KOPT-K1 (cell line): ENCODE data around the gene IDH3B.

Experiments
- H3K27ac ChIP-seq: fragments of 200-600 bp; sonication (generic); 2 replicates; pipeline ENCODE4 v1.5.1; 2016; ENCODE audit warnings: antibody characterized with exemption, mild to moderate bottlenecking, low read depth, low read length; ENCODE audit not compliant: poor library complexity, severe bottlenecking
- H3K36me3 ChIP-seq: fragments of 200-600 bp; sonication (generic); 2 replicates; pipeline ENCODE4 v1.5.1; 2017; ENCODE audit warnings: antibody characterized with exemption, mild to moderate bottlenecking, low read length, moderate library complexity; ENCODE audit not compliant: insufficient read depth
- H3K9me3 ChIP-seq: fragments of 200-600 bp; sonication (generic); 2 replicates; pipeline ENCODE4 v1.5.1; 2017; ENCODE audit warnings: antibody characterized with exemption, low read length, mild to moderate bottlenecking; ENCODE audit not compliant: insufficient read depth, poor library complexity, severe bottlenecking

Gene IDH3B

DNA sequence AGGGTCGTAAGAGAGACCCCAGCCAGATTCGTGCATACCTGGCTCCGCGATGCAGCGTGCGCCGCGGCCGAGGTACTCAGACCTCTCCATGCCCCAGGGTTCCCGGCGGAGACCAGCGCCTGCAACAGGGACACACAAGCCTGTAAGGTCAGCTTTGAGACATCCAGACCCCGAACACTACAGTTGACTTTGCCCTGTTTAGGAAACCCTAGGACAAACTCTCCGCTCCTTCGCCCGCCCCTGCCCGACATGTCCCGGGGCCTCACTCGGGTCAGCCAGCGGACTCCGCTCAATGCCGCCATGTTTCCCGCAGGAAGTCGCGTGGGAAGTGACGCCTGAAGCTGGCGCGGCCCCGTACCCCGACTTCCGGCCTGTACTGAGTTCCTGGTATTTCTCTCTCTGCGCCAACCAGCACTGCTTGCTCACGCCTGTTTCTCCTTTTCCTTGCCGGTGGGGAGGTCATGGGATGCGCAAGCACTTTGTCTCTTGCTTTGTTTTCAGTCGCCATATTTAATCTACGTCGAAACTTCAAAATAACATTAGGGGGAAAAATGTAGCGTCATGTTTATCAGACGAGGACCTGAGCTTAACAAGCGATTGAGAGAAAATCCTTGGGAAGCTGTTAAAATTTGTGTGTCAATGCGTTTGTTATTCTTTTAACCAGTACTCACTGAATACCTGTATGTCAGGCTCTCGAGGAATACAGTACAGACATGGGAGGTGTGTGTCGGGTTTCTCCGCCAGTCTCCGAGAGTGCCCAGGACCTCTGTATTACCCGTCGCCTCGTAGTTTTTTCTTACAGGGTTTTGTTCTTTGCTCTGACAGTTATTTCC lies at the start of gene IDH3B:
Gene IDH3B, minus strand, starts transcription at position 330 of the 833 bp plus-strand sequence. Its CDS starts 28 bp downstream, at position 302.
- H3K9me3 ChIP-seq, result no peaks in the 10 kb centered on the region
- H3K27ac ChIP-seq, result peak within 1 kb of the TSS; percentile 62
- H3K36me3 ChIP-seq, result peaks cover 39% of the 10 kb centered on the region

DNA sequence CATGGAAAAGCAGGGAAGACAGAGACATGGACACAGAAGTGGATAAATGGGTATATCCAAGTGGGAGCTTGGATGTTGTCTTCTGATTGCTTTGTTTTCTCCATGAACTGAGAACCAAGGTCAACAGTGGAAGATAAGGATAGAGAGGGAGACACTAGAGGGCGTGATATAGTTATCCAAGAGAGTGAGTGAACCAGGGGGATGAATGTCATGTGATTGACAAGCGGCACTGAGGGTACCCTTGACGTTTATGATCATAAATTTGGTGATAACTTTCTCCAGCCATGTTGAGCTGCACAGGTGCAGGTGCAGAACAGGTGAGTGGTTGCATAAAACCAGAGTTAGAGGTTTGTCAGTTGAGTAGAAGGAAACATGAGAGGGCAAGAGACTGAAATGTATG lies 49.3 kb upstream of the IDH3B start:
- H3K9me3 ChIP-seq, result peaks cover 18% of the 10 kb centered on the region
- no peak overlapping the region for H3K27ac ChIP-seq
- H3K36me3 ChIP-seq, result no peaks in the 10 kb centered on the region

DNA sequence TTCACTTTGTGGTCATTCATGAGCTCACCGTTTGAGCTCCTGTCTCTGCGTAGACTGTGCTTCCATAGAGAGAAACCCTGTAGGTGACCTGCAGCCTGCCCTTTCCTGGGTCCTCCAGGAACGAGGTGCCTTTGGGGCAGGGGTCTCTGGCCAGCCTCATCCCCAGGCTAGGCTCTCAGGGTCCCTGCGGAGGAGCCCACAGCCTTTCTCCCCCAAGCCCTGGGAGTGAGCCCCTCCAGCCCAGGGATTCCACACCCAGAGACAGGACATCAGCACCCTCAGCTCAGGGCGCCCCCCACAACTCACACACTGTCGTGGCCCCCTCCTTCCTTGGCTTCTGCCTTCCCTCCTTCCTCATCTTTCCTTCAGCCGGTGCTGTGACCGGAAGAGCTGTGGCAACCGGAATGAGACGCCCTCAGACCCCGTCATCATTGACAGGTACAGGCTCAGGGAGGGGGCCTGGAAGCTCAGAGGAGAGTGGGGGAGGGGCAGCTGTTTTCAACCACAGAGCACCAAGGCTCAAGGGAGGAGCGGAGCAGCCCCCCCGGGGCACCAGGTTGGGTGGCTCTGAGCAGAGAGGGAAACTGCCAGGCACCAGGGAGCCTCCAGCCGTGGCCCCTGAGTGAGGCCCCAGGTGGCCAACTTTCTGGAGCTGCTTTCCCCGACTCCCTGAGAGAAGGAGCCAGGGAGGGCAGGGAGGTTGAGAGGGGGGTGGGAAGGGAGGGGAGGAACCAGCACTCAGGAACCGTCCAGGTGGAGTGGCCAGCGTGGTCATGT lies 45.4 kb upstream of the IDH3B start:
- H3K9me3 ChIP-seq, result no peaks in the 10 kb centered on the region
- no peaks in the 10 kb centered on the region for H3K36me3 ChIP-seq
- H3K27ac ChIP-seq, result no peak overlapping the region

DNA sequence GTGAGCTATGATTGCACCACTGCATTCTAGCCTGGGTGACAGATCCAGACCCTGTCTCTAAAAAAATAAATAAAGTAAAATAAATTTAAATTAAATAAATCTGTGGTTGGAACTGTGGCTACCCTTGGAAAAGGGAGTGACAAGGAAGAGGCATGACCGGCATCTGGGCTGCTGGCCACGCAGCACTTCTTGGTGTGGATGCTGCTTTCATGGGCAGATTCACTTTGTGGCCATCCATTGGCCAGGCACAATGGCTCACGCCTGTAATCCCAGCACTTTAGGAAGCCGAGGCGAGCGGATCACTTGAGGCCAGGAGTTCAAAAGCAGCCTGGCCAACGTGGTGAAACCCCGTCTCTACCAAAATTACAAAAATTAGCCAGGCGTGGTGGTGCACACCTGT lies 44.6 kb upstream of the IDH3B start:
- H3K36me3 ChIP-seq, result no peaks in the 10 kb centered on the region
- no peak overlapping the region for H3K27ac ChIP-seq
- no peaks in the 10 kb centered on the region for H3K9me3 ChIP-seq

DNA sequence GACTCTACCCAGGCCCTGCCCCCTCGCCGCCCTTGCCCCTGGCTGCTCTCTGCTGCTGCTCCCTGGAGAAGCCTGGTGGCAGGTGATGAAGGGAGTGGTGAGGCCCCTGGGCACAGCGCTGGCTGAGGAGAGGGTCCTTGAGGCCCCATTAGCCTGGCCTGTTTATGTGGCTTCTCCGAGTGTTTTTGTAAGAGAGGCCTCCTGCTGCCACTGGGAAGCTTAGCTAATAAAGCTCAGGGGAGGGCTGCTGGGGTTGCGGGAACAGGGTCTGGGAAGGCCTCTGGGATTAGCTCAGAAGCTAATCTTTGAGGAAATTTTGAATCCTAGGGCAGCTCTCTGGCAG lies 44.0 kb upstream of the IDH3B start:
- H3K27ac ChIP-seq, result no peak overlapping the region
- H3K9me3 ChIP-seq, result no peaks in the 10 kb centered on the region
- H3K36me3 ChIP-seq, result no peaks in the 10 kb centered on the region

DNA sequence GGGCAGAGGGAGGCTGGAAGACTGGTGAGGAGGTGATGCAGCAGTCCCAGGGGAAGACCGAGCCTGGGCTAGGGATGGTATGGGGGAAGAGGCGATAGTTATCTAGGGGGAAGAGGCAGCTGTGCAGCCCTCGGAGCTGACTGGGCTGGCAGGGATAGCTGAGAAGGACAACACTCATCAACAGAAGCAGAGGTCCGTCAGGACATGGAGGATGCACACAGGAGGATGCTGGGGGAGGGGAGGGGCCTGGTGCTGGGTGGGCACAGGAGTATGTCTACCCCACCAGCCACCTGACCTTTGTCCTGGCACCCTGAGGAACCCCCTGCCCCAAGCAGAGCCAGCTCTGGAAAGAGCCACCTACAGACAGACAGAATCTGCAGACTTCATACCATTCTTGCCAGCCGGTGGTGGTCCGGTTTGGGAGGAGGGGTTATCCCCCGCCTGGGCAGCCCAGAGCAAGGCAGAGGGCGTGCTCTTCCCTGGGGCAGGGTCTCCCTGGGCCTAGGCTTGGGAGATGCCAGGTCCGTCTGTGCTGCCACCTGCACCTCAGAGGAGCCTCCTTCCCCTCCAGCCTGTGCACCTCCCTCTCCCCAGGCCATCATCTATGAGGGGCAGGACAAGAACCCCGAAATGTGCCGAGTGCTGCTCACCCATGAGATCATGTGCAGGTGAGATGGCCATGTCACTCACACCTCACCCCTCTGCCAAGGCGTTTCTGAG lies 43.5 kb upstream of the IDH3B start:
- H3K36me3 ChIP-seq, result no peaks in the 10 kb centered on the region
- no peak overlapping the region for H3K27ac ChIP-seq
- H3K9me3 ChIP-seq, result no peaks in the 10 kb centered on the region

DNA sequence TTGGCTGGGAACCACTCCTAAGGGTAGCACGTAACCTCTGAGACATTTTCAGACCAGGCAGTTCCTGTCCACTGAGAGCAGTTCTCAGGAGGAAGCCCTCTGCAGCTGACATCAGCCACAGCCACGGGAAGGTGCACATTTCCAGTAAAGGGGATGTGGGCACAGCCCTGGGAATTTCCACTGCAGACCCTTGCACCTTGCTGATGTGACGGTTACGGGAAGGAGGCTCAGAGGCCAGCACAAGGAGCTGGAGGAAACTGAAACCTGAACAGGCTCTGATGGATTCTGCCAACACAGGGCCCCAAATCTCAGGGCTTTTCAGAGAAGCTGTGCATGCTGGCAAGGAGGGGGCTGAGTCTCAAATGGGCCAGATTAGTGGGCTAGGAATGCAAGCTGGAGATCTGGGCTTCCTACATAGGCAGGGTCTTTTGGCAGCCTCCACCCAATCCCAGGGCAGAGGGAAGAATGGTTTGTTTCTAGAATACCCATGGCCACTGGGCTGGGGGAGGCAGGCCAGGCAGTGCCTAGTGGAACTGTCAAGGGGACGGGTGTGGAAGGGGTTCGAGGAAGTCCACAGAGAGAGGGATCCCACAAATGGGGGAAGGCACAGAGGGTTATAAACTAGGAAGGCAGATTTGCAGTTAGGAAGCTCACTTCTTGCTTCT lies 42.8 kb upstream of the IDH3B start:
- Histone ChIP-seq H3K9me3 (no peaks in the 10 kb centered on the region), H3K27ac (no peak overlapping the region), H3K36me3 (no peaks in the 10 kb centered on the region)

DNA sequence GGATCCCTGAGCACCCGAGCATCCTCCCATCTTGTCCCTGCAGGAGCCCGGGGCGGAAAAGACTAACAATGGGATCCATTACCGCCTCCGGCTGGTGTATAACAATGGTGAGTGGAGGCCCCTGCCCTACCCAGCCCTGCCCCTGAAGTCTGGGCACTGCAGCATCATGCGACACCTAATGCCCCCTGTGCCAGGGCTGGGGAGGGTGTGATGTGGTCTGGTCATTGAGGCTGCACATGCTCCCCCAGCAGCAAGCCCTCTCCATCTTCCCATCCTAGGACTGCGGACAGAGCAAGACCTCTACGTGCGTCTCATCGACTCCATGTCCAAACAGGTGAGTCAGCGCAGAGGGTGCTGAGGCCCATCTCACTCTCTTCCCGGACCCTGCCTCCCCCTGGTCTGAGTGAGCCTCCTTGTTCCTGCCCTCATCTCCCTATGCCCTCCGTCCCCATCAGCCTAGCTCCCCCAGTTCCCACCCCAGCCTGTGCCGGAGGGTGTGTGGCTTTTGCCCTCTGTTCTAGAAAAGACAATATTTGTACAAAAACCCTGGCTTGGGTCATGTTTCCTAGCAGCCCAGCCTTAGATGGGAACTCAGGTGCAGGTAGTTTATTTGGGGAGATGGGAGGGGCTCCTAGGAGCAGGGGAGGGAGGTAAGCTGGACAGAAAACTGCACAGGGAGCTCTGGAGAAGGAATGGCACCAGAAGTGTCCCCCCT lies 42.1 kb upstream of the IDH3B start:
- Histone ChIP-seq H3K36me3 (no peaks in the 10 kb centered on the region), H3K9me3 (no peaks in the 10 kb centered on the region), H3K27ac (no peak overlapping the region)

DNA sequence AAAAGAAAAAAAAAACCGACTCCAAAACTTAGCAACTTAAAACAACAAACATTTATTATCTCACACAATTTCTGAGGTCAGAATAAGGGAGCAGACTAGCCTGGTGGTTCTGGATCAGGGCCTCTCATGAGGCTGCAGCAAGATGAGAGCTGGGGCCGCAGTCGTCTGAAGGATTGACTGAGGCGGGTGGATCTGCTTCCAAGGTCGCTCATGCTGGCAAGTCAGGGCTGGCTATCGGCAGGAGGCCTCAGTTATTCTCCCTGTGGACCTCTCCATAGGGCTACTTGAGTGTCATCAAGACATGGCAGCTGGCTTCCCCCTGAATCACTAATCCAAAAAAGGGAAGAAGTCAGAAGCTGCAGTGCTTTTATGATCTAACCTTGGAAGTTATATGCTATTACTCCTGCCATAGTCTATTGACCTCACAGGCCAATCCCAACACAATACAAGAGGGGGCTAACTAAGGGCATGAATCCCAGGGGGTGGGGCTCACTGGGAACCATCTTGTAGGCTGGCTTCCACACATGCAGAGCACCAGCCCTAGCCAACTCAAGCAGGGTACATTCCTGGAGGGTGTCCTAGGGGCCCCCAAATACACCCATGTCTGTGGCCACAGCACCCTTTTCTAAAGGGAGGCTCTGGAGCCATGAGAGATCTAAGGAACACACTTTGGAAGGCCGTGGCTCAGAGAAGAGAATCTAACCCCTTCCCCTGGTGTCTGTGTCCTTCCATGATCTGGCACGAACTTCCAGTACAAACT lies 39.9 kb upstream of the IDH3B start:
- Histone ChIP-seq H3K27ac (no peak overlapping the region), H3K36me3 (no peaks in the 10 kb centered on the region), H3K9me3 (no peaks in the 10 kb centered on the region)

DNA sequence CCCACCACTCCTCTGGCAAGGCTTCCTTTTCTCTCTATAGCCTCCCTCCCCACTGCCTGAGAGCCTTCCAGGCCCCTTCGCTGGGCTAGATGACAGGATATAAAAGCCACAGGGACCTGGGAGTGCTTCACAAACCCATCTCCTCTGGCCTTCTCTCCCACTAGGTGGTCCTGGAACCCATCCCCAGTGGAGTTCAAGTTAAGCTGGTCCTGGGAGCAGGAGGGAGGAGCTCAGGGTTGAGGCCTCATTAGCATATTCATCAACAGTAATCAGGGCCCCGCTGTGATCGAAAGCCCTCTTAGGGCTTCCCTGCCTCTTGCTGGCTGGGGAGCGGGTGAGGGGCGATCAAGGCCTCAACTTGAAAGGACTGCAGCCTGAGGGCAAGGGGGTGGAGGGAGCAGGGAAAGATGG lies 37.7 kb upstream of the IDH3B start:
- H3K36me3 ChIP-seq, result no peaks in the 10 kb centered on the region
- H3K9me3 ChIP-seq, result no peaks in the 10 kb centered on the region
- no peak overlapping the region for H3K27ac ChIP-seq

DNA sequence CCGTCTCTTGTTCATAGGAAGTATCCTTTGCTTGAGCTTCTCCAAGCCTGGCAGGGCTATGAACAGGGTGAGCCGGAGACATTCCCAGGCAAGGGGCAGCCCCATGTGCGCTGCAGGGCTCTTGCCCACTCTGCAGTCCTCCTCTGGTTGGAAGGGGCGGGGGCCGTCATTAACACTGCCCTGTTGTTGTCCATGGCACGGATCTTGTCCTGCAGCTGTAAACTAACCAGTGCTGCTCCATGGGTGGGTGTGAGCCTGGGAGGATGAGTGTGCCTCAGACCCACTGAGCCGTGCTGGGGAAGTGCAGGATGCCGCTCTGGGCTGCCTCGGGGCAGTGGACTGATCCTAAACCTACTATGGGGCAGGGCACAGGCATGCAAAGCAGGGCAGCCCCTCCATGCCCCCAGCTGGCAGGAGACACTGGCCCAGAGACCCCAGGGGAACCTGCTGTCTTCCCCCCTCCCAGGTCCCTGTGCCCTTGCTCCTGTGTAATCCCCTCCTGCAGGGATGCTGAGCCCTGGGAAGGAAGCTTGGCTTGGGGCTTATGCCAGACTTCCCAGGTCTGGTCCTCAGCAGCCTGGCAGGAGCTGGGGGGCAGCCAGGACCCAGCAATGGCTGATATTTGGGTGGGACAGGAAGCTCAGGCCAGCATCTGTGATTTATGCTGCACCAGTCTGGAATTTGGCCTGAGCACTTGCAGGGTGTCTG lies 37.1 kb upstream of the IDH3B start:
- H3K9me3 ChIP-seq, result no peaks in the 10 kb centered on the region
- H3K27ac ChIP-seq, result no peak overlapping the region
- no peaks in the 10 kb centered on the region for H3K36me3 ChIP-seq

DNA sequence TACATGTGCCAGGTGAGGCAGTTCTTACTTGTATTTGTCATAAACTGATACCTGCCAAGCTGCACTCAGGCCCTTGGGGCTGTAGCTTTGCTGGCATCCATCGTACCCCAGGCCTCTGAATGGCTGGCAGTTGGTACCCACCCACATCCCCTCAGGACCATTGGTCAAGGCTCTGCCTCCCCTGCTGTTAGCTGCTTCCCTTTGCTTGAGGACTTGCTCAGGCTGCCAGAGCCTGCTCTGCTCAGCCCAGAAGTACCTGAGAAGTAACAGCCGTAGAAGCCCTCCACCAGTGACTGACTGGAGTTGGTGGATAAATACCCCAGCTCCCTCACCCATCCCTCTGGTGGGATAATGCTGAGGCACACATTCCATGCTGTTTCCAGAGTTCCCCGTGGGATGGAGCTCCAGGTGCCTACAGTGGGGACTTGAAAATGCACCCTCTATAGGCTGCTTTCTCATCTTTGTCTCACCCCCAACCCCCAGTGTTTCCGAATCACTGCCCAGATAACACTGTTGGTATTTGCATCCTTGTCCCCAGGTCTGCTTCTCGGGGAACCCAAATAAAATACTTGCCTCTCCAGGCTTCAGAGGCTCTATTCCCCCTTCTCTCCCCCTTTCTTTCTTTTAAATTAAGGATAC lies 35.9 kb upstream of the IDH3B start:
- Histone ChIP-seq H3K36me3 (no peaks in the 10 kb centered on the region), H3K9me3 (no peaks in the 10 kb centered on the region), H3K27ac (no peak overlapping the region)

DNA sequence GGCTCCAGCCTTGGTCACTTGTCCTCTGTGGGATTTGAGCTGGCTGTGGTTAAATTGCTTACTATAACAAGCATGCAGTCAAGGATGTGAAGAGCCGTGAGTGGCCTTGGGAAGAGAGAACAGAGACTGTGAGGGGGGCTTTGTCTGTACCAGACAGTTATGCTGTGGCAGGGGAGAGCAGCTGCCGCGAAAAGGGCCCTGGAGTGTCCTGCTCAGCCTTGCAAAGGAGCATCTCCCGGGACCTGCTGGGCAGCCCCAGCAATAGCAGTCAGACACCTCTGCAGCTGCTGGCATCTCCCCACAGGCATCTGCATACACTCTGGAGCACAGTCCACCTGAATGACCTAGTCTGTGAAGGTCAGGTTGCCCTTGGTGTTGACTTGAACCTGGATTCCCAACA lies 34.9 kb upstream of the IDH3B start:
- H3K9me3 ChIP-seq, result no peaks in the 10 kb centered on the region
- H3K36me3 ChIP-seq, result no peaks in the 10 kb centered on the region
- no peak overlapping the region for H3K27ac ChIP-seq
